ENCODE measurements around the gene INTS14. TPM values are rescaled to one million over a fixed set of nuclear protein-coding genes. Genes with fewer than 3 reads are reported as not detected.

Gene INTS14
- total and polyA plus RNA-seq, 9 of the 15 experiments (the other 6 are each of a cell fraction or from before 2014, with no cell fraction given) = 30.5 to 92.4 (median 46.5) TPM

DNA sequence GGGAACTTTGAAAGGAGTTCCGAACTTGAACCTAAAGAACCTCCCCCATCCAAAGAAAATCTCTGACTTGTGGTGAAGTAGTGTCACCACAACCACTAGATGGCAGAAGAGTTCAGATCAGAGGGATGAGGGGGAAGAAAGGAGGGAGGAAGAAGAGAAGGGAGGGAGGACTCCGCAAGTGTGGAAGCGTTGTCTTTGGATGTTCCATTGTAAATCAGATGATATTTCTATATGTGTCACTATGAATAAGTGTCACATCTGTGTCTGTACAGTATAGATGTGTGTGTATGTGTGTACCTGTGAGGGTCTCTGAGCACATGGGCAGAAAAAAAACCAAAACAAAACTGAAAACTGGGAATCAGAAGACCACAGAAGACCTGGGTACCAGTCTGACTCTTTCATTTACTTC is 27.8 kb upstream of the INTS14 start (continued):
- TF ChIP-seq GATA2 (CRISPR knock-in tag; IDR thresholded peaks at IDR 0.05) (no peak), NCOA6 (IDR thresholded peaks at IDR 0.05) (no peak), ATF7 (IDR thresholded peaks at IDR 0.05) (0 out of 2 replicates have a peak, but pooled peaks have one; percentile 16), CC2D1A (IDR thresholded peaks at IDR 0.05) (peak; percentile 75), HMG20A (CRISPR knock-in tag; conservative IDR thresholded peaks at IDR 0.05) (no peak), EHMT2 (IDR thresholded peaks at IDR 0.05) (0 out of 2 replicates have a peak, but pooled peaks have one; percentile 34), DEAF1 (CRISPR knock-in tag; IDR thresholded peaks at IDR 0.05) (0 out of 2 replicates have a peak, but pooled peaks have one; percentile 60), MTA1 (IDR thresholded peaks at IDR 0.05; ENCODE audit: borderline replicate concordance) (peak; percentile 31; the same call in 1 of the 2 replicates), HSF4 (CRISPR knock-in tag; IDR thresholded peaks at IDR 0.05; ENCODE audit: borderline replicate concordance) (no peak), HDAC2 (IDR thresholded peaks at IDR 0.05) (peak; percentile 57; the same call in 1 of the 2 replicates), CREM (IDR thresholded peaks at IDR 0.05; ENCODE audit: low read depth) (peak; percentile 68), HIVEP1 (CRISPR knock-in tag; IDR thresholded peaks at IDR 0.05) (no peak), CXXC5 (CRISPR knock-in tag; IDR thresholded peaks at IDR 0.05) (0 out of 2 replicates have a peak, but pooled peaks have one; percentile 18), NBN (IDR thresholded peaks at IDR 0.05; ENCODE audit: low read depth) (peak; percentile 74; the same call in 1 of the 2 replicates), HMGN3 (IDR thresholded peaks at IDR 0.05; ENCODE audit: borderline replicate concordance, extremely low read depth, insufficient read length, low read depth, low read length) (no peak), CTCF (IDR thresholded peaks at IDR 0.05 in 2 of 3, conservative IDR thresholded peaks at IDR 0.05 in 1 of 3; ENCODE audit: insufficient read depth in 2 of 3, low read depth in 1 of 3, low read length in 3 of 3) (peak; percentile 82 to 92 (median 84)), ZNF263 (CRISPR knock-in tag; IDR thresholded peaks at IDR 0.05; ENCODE audit: borderline replicate concordance) (peak; percentile 100), PCBP1 (IDR thresholded peaks at IDR 0.05; ENCODE audit: low read depth, low read length, poor library complexity, severe bottlenecking) (no peak), NFE2 (IDR thresholded peaks at IDR 0.05; ENCODE audit: low read depth) (no peak), SMARCA4 (IDR thresholded peaks at IDR 0.05) (no peak), ESRRA (IDR thresholded peaks at IDR 0.05; ENCODE audit: borderline replicate concordance, low read depth) (peak; percentile 65; the same call in 1 of the 2 replicates), NONO (IDR thresholded peaks at IDR 0.05; ENCODE audit: low read depth in 2 of 2, low read length in 1 of 2) (0 out of 4 replicates have a peak, but pooled peaks of 1 of the 2 experiments have one; percentile 48)
- TF ChIP-seq, protein P1, sequence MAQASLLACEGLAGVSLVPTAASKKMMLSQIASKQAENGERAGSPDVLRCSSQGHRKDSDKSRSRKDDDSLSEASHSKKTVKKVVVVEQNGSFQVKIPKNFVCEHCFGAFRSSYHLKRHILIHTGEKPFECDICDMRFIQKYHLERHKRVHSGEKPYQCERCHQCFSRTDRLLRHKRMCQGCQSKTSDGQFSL (CRISPR knock-in tag; IDR thresholded peaks at IDR 0.05) = 0 out of 2 replicates have a peak, but pooled peaks have one; percentile 28
- TF ChIP-seq, protein P1 (tag; IDR thresholded peaks at IDR 0.05) = no peak
- TF ChIP-seq, protein P2, sequence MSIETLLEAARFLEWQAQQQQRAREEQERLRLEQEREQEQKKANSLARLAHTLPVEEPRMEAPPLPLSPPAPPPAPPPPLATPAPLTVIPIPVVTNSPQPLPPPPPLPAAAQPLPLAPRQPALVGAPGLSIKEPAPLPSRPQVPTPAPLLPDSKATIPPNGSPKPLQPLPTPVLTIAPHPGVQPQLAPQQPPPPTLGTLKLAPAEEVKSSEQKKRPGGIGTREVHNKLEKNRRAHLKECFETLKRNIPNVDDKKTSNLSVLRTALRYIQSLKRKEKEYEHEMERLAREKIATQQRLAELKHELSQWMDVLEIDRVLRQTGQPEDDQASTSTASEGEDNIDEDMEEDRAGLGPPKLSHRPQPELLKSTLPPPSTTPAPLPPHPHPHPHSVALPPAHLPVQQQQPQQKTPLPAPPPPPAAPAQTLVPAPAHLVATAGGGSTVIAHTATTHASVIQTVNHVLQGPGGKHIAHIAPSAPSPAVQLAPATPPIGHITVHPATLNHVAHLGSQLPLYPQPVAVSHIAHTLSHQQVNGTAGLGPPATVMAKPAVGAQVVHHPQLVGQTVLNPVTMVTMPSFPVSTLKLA (conservative IDR thresholded peaks at IDR 0.05) = peak in 1 of 2 experiments; percentile 43; a peak in 2 of 4 replicates
